Glomerular visceral epithelial cell (primary cell): Measurements from ENCODE around the gene CD59.
A peak's percentile ranks its signal among the peaks of the same experiment; 100 is the strongest.
"Not testable (repeated sequence)": the region's sequence is repeated elsewhere in the genome, so short reads cannot be mapped to it uniquely, and the experiment has no call there.

ENCODE experiments used
- DNase-seq: peaks from one replicate; pipeline ENCODE4 v3.0.0-alpha.2; 2016; ENCODE audit errors: extremely low spot score

CD59 gene

GRCh38 chr11:33692541-33692940 is 43.7 kb downstream of the CD59 start:
- no peak for DNase-seq

DNA sequence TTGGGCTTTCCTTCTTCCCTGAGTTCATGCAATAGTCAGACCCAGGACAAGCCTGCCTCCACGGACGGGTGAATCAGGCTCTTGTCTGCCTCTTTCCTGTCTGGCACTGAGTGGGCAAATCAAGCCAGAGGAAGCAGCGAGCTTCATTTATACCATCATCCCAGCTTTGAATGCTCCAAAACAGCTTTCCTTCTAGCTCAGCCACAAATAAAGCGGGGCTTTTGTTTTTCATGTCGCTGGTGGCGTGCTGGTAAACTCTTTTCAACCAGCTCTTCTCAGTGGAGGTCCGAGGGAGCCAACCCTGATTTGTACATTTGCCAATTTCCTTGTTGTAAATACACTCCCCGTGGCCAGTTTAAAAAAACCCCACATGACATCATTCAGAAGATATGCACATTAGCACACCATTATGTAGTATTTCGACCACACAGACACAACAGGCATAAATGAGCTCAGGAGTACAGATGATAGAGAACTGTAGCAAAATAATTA is 44.2 kb downstream of the CD59 start:
- peak; percentile 97 for DNase-seq

- no peak for DNase-seq
Observed at GRCh38 chr11:33691066-33691864, 45.0 kb downstream of the CD59 start.

DNA sequence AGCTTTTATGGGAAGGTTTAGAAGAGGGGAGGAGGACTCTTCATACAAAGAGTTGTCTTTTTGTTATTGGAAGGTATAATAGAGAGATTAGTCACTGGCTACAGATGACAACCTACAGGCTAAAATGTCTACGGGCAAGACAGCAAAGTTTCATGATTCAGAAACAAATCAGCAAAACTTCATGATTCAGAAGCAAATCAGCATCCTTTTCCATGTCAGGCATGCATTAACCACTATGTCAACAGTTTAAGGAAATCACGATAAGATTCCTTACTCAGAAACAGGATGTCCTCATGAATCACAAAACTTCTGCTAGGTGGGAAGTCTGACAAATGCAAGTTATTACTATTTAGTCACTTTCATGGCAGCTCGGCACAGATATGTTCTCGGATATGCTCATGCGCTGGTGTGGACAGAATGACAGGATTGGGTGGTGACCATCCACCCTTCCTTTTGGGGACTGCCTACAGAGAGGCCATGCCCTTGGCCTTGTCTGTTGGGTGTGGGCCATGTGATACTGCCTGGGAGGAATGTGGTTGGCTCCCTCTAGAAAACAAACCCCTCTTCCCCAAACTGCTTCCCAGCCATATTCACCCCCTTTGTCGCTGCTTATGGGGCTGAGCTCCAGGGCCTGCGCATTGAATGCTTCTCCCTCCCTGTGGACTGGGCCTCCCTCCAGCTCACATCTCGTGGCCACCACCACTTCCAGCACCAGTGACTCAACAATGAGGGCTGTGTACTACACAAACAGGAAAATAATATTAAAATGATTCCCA is 45.7 kb downstream of the CD59 start:
- DNase-seq: peak; percentile 88

- no peak for DNase-seq
Observed at GRCh38 chr11:33689501-33689900, 46.7 kb downstream of the CD59 start.

DNA sequence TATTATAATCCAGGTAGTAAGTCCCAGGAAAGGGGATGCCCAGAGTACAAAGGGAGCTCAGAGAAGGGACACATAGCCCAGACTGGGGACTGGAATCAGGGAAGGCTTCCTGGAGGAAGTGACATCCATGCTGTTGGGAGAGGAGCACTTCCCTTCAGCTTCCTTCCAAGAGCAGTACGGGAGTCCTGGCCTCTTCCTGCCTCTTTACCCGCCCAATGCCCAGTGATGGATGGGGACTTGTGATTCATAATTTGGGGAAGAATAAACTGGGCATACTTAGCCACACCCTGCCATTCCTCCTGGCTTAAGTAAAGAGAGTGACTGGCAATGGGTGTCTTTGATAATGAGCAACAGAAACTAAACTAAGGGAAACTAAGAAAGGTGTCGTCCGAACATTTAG is 47.1 kb downstream of the CD59 start:
- no peak for DNase-seq

- DNase-seq: peak; percentile 61
Observed at GRCh38 chr11:33687733-33688479, 48.3 kb downstream of the CD59 start.

- no peak for DNase-seq
Observed at GRCh38 chr11:33685082-33685481, 51.1 kb downstream of the CD59 start.

- no peak for DNase-seq
Observed at GRCh38 chr11:33684003-33684706, 52.1 kb downstream of the CD59 start.

DNA sequence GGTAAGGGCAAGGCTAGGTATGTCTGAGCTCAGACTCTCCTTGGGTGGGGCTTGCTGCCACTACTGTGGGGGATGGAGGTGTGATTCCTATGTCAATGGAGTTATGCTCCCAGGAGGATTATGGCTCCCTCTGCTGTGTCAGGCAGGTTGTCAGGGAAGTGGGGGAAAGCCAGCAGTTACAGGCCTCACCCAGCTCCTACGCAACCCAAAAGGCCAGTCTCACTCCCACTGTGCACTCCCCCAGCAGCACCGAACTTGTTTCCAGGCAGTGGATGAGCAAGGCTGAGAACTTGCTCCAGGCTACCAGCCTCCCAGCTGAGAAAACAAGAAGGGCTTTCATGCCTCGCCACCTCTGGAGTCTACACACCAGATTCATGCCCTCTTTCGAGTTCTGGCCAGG is 53.8 kb downstream of the CD59 start:
- DNase-seq: no peak

- DNase-seq: no peak
Observed at GRCh38 chr11:33682019-33682418, 54.2 kb downstream of the CD59 start.

DNA sequence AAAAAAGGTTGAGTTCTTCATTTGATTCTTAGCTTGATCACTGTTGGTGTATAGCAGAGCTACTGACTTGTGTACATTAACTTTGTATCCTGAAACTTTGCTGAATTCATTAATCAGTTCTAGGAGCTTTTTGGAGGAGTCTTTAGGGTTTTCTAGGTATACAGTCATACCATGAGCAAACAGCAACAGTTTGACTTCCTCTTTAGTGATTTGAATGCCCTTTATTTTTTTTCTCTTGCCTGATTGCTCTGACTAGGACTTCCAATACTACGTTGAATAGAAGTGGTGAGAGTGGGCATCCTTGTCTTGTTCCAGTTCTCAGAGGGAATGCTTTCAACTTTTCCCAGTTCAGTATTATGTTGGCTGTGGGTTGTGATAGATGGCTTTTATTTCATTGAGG is 57.6 kb downstream of the CD59 start:
- not testable (repeated sequence) for DNase-seq

GRCh38 chr11:33674035-33674814 is 62.0 kb downstream of the CD59 start:
- DNase-seq: peak; percentile 44

DNA sequence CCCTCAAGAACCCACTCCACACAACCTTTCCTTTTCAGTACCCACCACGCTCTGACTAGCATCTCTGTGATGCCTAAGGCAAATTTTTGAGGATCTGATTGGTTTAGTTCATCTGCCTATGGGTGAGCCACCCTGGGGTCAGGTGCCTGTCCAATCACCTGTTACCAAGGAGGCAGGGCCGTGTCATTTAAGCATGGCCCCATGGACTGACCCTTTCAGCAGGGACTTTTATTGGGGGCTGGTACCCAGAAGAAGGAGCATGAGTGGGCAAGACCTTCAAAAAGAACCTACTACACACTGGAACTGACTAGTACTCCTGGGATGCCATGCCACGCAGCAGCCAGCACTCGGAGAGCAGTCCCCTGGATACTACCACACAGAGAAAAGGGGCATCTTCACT is 64.0 kb downstream of the CD59 start:
- DNase-seq: no peak

DNA sequence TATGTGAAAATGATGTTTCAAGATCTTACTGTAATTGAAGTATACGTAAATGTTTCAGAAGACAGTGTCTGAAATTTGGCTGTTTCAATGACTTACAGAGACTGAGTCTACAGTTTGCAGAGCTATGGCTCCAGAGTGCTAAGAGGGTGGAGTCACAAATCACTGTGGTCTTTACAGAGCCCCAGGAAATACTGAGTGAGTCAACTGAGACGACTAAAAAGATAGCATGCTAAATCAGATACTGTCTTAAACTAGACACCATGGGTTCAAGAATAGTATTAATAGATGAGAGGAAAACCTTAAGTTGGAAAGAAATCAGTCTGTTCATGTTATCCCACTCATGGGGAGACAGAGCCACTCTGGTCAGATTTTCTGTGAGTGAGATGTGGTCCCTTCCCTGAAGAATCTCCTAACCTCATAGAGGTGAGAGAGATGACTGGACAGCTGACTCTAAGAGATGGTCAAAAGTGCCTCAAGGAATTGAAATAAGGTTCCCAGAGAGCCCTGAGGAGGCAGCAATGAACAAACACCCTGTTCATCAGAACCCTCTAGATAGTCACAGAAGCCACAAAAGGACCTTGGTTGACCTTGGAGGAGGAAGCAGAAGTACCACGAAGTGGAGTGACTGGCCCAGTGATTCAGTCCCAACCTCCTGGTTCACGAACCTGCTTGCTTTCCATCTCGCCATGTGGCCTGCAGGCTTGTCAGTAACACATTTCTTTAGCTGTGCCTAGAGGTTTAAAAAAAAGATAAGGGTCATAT is 65.8 kb downstream of the CD59 start:
- no peak for DNase-seq

DNA sequence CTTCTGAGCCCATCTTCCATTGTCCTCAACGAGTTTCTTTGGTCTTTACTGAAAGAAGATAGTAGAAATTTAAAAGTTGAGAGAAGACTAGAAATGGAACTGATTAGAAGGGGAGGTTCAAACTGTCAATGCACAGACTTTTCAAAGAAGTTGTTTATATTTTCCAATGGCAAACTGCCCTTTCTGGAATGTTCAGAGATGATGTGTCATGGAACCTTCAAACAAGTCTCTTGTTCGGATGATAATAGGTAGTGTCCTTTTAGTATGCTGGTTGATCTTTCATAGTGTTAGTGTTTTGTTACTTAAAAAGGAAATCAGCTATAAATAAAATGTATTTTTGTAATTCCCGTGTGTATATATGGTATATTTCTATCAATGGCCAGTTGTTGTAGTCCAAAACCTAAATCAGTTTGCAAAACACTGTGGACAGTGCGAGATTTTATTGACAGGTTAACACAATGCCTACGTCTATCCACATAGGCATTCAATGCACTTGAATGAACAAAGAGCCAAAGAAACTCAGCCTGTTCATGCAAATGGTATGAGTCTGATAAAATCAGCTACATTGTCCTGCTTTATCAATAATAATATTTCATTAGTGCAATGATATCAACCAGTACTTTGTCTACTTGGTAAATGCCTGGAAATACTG is 66.5 kb downstream of the CD59 start:
- DNase-seq: no peak

DNA sequence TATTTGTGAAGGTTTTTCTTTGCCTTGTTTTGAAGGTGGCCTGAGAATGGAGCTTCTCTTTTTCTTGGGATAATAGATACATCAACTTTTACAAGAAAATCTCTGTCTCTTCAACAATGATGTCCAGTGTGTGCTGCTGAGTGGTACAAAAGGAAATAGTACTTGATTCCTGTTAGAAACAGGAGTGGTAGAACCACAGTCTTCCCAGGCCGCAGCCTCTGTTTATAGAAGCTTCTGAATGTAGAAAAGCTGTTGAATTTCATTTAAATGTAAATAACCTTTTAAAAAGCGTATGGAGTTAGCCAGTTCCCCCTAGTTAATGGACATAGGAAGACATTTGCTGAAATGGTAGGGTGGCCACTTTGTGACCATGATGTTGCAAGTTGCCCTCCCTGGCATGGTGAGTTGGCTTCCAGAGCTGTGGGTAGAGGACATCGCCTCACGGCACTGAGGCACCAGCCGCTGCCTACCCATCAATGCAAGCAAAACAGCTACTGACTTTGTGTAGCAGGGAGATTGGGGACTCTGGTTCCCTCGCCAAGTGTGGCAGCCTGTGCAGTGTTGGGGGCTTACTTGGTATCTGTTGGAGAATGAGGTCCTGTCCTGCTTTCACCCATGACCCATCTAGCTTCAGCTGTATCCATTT is 67.1 kb downstream of the CD59 start:
- no peak for DNase-seq

DNA sequence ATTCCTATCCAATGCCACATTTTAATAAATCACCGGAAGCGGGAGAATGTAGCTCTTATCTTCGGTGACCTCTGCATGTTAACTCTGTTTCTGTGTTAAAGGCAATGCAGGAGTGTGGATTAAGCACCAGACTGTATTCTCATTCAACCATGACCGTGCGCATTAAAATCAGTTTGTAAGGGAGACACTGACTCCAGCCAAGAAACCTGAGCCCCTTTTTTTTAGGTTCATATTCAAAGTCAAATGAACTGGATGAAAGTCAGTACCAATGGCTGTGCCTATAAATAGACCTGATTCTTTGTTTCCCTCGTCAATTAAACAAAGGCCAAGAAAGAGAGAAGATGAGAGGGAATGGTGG is 67.8 kb downstream of the CD59 start:
- no peak for DNase-seq

- DNase-seq: no peak
Observed at GRCh38 chr11:33667819-33668467, 68.3 kb downstream of the CD59 start.
